Kasumi-1 (cell line): Measurements from ENCODE around the gene SHMT1.
A peak's percentile ranks its signal among the peaks of the same experiment; 100 is the strongest.
"Not testable (repeated sequence)": the region's sequence is repeated elsewhere in the genome, so short reads cannot be mapped to it uniquely, and the experiment has no call there.

ENCODE experiments used
- DNase-seq, 2 experiments: peaks; one replicate each; lab custom pipeline; 2025; lab: John Stamatoyannopoulos, UW

SHMT1 gene

GRCh38 chr17:18363101-18364049, at the start of gene SHMT1:
TSS of gene SHMT1 (minus strand) at chr17:18363550. CDS start at chr17:18355981, 7,569 bp downstream.
- DNase-seq = peak; percentile 57 to 64

- DNase-seq = not testable (repeated sequence)
These were observed 48.7 kb upstream of the SHMT1 start for GRCh38 chr17:18412001-18412538.

DNA sequence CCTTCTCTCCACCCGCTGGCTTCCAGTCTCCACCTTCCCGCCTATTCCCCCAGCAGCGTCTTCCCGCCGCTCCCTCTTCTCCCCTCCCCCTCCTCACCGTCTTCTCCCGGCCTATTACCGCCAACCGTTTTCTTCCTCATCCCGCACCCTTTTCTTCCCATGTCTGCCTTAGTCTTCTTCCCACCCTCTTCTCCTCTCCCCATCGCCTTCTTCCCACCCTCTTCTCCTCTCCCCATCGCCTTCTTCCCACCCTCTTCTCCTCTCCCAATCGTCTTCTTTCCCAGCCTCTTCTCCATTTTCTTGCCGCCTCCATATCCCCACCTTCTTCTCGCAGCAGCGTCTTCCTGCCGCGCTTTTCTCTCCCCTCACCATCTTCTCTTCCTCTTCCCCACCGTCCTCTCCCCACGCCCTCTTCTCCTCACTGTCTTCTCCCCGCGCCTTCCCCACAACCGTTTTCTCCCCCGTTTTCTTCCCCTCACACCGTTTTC, 48.1 kb upstream of the SHMT1 start:
- DNase-seq = not testable (repeated sequence)

DNA sequence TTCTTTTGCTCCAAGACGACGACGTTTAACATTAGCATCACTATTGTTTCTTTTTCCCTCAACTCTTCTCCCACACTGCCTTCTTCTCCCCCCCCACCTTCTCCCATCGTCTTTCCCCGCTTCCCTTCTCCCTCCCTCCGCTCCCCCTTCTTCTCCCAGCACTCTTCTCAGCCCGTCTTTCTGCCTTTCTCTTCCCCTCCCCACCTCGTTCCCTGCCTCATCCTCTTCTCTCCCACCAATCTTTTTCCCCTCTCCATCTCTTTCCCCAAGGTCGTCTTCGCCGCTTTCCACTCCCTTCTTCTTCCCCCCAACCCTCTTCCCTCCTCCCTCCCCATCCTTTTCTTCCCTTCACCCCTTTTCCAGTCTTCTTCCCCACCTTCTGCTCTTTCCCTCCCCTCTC, 47.4 kb upstream of the SHMT1 start:
- not testable (repeated sequence) for DNase-seq

DNA sequence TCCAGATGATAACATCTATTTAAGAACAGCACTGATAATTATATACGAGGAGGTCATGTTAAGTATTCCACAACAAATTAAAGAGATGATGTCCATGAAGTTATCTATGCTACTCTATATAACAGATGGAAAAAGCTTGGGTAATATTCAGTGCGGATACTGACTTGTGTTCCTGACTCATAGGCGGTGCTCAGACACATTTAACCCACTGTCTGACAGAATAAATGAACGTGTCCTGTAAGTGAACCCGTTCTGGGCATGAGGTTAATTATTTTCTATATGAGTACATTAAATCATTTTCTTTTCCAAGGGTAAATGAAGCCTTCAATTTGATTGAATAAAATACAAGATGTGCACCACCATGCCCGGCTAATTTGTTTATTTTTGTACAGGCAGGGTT, 46.0 kb upstream of the SHMT1 start:
- DNase-seq = not testable (repeated sequence)

GRCh38 chr17:18408906-18409305, 45.6 kb upstream of the SHMT1 start:
- DNase-seq = peak in 1 of 2 experiments; percentile 0

DNA sequence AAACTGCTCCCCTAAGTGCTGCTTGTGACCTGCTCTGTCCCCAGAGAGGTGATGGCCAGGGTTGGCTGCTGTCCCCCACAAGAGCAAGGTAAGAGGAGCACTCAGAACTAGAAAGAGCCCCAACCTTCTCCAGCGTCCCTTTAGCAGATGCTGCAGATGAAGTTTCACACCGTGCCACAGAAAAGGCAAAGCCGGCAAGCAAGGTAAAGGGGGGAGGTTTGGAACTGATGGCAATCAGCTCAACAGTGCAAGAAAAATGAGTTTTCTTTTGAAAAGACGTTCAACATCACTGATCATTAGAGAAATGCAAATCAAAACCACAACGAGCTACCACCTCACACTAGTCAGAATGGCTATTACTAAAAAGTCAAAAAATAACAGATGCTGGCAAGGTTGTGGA, 40.3 kb upstream of the SHMT1 start:
- not testable (repeated sequence) for DNase-seq

DNA sequence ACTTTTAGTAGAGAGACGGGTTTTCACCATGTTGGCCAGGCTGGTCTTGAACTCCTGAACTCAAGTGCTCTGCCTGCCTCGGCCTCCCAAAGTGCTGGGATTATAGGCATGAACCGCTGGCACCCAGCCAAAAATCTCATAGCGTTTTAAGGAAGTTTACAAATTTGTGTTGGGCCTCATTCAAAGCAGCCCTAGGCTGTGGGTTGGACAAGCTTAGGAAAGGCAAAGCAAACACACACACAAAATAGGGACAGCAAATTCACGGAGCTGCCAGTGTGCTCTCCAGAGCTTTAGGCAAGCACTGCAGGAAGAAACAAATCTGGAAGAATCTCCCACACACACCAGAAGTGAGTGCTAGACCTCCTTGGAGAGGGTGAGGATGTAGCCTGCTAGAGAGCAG, 39.8 kb upstream of the SHMT1 start:
- not testable (repeated sequence) for DNase-seq

GRCh38 chr17:18401872-18402590, 38.7 kb upstream of the SHMT1 start:
- DNase-seq = not testable (repeated sequence)

DNA sequence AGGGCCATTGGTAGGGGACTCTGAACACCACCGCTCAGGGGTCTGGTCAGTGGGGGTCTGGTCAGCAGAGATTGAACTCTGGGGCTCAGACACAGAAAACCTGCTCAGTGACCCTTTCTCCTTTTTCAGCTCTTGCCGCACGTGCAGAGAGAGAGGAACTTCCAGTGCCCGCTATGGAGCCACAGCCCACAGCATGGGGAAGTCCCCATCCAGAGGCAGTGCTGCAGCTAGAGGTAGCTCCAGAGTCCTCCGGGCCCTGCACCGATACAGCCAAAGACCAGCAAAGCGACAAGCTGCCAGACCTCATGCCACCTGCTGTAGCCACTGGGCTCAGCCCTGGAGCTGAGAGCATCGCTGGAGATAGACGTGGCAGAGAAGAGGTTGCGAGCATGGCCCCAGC, 25.4 kb upstream of the SHMT1 start:
- DNase-seq = not testable (repeated sequence)

DNA sequence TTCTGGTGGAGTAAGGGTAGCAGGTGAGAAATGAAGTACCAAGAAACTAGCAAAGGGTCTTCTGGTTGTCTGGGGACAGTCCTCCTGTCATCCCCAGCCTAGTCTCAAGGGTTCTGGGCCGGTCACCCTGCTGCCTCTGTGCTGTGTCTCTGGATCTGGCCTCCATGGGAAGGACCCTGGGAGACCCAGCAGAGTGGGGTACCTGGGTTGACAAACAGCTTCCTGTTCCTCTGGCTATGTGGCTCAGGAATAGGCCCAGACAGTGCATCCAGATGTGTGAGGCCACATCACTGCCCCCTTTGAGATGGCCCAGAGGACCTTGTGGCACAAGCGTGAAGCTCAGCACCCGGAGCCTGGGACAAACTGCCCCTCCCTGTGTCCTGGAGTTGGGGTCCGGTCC, 24.9 kb upstream of the SHMT1 start:
- not testable (repeated sequence) for DNase-seq

DNA sequence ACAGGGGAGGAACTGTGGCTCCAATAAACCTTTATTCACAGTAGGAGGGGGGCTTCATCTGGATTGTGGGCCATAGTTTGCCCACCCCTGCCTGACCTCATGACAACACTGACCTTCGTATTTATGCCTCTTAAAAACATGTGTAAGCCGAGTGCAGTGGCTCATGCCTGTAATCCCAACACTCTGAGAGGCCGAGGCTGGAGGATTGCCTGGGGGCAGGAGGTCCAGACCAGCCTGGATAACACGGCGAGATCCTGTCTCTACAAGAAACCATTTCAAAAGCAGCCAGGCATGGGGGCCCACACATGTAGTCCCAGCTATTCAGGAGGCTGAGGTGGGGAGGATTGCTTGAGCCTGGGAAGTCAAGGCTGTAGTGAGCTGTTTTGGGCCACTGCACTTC, 24.2 kb upstream of the SHMT1 start:
- DNase-seq = not testable (repeated sequence)

GRCh38 chr17:18384271-18384670, 20.9 kb upstream of the SHMT1 start:
- not testable (repeated sequence) for DNase-seq

DNA sequence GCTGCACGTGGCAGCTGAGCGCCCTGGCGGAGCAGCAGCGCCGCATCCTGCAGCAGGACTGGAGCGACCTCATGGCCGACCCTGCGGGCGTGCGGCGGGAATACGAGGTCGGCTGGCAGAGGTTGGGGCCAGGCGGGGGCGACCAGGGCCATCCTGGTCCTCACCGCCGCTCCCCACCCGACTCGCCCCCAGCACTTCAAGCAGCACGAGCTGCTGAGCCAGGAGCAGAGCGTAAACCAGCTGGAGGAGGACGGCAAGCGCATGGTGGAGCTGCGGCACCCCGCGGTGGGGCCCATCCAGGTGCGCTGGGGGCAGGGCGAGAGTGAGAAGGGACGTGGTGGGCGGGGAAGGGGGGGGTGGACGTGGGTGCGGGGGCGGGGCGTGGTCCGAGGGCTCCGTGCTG, 19.7 kb upstream of the SHMT1 start:
- DNase-seq = not testable (repeated sequence)

DNA sequence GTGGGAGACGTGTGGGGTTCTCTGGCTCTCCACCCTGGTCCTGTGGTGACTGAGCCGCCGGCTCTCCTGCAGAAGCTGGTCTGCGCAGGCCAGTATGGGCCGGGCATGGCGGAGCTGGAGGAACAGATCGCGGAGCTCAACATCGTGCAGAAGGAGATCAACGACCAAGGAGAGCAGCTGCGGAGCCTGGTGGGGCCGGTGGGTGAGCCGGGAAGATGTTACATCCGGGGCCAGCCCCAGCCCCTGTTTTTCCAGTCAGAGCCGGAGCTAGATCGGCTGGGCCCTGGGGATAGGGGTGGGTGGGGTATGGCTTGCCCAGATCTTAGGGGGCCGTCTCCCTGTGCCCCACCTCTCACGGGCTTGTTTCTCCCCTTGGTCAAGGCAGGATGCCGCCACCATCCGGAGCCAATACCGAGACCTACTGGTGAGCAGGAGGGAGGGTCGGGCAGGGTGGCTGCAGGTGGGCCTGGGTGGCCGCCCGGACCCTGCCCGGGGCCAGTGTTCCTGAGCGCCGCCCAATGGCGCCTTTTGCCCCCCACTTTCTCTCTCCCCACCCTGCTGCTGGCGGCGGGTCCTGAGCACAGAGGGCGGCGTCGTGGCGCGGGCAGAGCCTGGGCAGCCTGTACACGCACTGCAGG, 19.2 kb upstream of the SHMT1 start:
- DNase-seq = no peak

DNA sequence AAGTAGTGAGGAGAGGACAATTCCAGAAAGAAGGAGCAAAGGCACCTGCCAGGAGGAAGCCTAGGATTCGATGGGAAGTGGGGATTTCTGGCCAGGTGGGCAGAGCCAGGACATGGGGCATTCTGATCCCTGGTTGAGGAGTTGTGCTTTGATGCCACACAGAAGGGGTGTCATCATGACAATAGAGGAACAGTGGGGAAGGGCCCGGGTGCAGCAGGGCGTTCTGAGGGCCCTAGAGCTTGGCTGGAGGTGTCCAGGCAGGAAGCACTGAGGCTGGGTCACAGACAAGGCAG, 18.5 kb upstream of the SHMT1 start:
- no peak for DNase-seq

DNA sequence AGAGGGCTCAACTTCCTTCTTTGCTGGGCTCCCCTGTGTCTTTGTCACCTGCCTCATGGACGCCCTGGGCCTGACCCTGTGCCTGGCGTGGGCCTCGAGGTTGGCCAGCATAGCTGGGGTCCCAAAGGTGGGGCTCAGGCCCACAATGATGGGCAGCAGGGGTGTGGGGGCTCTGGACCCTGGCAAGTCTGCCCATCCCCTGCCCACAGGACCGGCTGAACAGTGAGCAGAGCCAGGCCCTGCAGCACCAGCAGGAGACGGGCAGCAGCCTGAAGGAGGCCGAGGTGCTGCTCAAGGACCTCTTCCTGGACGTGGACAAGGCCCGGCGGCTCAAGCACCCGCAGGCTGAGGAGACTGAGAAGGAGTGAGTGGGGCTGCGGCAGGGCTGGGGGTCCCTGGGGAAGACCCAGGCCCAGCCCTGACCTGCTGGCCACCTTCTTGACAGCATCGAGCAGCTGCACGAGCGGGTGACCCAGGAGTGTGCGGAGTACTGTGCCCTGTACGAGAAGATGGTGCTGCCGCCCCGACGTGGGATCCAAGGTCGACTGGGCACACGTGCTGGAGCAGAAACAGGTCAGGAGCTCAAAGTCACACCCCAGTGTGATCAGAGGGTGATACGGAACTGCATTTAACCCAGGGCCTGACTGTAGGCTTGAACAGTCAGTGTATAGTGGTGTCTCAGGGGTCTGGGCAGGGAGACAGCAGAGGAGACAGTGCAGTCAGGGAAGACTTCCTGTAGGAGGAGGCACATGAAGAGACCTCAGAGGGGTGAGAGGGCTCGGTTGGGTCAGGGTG, 18.0 kb upstream of the SHMT1 start:
- no peak for DNase-seq

- DNase-seq = no peak
These were observed 17.3 kb upstream of the SHMT1 start for GRCh38 chr17:18380471-18381157.

- DNase-seq = no peak
These were observed 16.1 kb upstream of the SHMT1 start for GRCh38 chr17:18379246-18380146.

DNA sequence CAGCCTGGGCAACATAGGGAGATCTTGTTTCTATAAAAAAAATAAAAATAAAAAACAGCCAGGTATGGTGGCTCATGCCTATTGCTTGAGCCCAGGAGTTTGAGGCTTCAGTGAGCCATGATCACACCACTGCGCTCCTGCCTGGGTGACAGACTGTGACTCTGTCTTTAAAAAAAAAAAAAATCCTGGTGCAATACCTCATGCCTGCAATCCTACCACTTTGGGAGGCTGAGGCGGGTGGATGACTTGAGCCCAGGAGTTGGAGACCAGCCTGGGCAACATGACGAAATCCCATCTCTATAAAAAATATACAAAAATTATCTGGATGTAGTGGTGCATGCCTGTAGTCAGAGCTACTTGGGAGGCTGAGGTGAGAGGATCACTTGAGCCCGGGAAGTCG, 15.3 kb upstream of the SHMT1 start:
- not testable (repeated sequence) for DNase-seq
